ENCODE results near the gene ATF3.

ATF3 gene

GRCh38 chr1:212609701-212610574, 1.4 kb downstream of the ATF3 start:
- no peak for DNase-seq (ENCODE audit: low read depth)

- DNase-seq (ENCODE audit: low read depth): no peak
Observed at GRCh38 chr1:212610575-212610967, 2.0 kb downstream of the ATF3 start.

- no peak for DNase-seq (ENCODE audit: low read depth)
Observed at GRCh38 chr1:212611000-212611948, 2.7 kb downstream of the ATF3 start.

DNA sequence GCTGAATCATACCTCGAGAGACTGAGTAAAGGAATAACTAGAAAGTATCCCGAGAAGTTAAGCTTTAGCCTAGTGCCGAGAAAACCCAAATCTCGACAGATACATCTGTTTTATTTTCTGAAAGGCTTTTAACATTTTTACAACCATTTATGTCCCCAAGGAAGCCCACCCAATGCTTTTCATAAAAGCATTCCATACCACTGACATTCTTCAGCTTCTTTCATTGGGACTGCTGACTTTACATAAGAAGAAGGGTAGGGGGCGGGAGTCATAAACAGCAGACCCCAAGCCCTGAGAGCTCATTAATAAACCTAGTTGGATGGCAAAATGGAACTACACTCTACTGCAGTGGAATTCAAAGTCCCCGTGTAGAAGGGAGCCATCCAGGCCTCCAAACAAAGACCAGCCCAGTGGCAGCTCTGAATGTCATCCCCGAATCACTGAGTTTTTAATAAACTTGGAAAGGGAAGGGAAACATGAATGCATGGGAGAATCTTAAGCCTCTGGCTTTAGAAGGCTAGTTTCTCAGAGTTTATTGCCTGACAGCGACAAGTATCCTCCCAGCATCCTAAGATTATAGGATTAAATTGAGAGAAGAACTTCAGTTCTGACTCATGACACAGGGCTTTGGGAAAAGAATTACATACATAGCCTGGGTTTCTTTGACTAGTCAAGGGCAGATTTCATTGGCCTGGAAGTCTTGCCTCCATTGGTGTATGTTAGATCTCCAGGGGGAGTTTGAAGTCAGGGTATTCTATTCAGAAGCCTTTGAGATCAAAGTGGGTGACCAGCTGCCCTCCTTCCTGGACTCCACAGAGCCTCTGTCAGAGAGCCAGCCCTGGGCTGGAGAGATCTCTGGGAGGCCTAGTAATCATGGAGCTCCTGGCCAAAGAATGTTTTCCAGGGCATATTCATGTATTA, 3.7 kb downstream of the ATF3 start:
- no peak for DNase-seq (ENCODE audit: low read depth)

DNA sequence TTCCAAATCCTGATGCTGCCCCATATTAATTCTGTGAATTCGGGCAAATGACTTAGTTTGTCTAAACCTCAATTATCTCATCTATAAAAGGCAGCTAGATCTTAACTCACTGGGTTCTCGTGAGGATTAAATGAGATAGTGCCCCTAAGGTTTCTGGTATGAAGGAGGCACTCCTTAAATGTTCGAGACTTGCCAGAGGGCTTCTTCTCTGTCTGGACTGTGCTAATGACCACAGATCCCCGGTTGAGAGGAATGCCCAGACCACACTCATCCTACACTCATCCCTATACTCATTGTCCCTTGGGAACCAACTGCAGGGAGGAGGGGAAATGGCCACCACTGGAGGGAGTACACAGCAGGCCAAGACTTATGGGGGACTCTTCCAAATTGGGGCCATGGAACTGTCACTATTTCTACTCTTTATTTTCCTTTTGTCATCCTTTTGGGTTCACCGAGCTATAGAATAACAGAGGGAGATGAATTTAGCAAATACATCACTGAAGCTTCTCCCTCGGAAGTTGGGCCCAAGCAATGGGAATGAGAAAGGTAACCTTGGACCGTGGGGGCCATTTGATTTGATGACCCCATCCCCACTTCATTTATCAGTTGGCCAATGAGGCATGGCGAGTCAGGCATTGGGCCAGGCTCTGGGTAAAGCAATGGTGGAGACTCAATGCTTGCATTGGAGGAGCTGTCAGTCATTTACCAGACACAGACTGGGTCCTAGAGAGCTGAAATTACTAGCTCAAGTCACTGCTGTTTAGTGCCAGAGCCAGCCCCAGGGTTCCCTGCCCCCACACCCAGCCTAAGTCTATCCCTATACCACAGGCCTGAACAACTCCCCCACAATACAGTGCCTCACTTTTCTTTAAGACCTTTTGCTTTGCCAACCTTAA, 5.1 kb downstream of the ATF3 start:
- DNase-seq (ENCODE audit: low read depth): no peak

GRCh38 chr1:212614453-212615200, 6.1 kb downstream of the ATF3 start:
- DNase-seq (ENCODE audit: low read depth): no peak

DNA sequence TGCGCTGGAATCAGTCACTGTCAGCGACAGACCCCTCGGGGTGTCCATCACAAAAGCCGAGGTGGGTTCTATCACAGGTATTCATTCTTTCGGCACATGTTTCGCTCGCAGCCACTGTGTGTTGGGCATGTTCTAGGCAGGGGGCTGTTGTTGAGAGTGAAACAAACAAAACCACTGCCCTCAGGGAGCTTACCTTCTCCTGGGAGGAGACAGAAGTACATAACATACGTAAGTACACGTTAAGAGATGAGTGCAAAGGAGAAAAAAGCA, 6.6 kb downstream of the ATF3 start:
- DNase-seq (ENCODE audit: low read depth): no peak

DNA sequence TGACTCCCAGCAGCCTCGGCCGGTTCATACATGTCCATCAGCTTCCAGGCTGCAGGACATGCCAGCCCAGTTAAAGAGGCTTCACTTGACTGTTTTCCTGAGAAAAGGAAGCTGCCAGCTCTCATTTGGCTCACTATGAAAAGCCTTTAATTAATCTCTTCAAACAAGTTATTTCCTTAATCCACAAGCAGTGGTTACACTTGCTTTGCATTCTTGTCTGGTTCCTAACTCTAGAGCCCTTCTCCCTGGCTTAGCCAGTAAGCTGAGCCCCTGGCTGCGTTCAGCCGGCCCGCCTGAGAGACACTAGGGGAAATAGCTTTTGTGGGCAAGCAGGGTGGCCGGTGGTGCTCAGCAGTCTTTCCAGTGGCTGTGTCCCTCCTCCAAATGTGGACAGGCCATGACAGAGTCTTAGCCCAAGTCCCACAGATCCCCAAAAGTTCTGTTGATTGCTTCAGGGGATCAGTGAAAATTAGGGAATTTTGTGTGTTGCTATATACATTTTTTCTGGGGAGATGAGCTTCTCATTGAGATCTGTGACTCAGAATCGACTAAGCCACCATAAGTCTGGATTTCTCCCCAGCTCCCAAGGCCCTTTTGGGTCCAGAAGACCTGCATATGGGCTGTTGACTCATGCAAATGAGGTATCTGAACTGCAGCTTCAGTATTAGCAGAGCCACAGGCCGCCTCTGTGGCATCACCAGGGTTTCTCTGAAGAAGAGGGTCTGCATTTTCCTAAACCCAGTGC, 10.1 kb downstream of the ATF3 start:
- DNase-seq (ENCODE audit: low read depth): no peak

DNA sequence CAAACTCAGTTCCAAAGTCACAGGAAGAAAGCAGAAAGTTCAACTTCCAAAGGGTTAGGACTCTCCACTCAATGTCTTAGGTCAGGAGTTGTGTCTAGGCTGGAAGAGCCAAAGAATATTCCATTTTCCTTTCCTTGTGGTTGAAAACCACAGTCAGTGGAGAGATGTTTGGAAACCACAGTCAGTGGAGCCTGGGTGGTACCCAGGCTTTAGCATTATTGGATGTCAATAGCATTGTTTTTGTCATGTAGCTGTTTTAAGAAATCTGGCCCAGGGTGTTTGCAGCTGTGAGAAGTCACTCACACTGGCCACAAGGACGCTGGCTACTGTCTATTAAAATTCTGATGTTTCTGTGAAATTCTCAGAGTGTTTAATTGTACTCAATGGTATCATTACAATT, 11.7 kb downstream of the ATF3 start:
- no peak for DNase-seq (ENCODE audit: low read depth)

GRCh38 chr1:212621043-212621948, 12.7 kb downstream of the ATF3 start:
- no peak for DNase-seq (ENCODE audit: low read depth)

DNA sequence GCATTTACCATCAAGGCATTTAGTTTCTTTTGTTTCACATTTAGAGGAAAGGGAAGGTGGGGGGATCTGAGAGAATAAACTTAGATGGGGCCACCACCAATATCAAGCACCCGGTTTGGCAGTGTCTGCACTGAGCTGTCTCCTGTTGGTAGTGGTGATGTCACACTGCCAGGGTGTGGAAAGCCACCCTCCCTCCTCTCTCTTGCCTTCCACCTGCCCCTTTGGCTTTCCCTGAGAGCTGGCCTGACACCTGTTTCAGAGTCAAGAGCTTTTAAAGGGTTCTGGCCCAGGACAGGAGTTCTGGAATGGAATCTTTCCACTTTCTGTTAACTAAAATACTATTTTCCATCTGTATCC, 13.4 kb downstream of the ATF3 start:
- DNase-seq (ENCODE audit: low read depth): no peak

DNA sequence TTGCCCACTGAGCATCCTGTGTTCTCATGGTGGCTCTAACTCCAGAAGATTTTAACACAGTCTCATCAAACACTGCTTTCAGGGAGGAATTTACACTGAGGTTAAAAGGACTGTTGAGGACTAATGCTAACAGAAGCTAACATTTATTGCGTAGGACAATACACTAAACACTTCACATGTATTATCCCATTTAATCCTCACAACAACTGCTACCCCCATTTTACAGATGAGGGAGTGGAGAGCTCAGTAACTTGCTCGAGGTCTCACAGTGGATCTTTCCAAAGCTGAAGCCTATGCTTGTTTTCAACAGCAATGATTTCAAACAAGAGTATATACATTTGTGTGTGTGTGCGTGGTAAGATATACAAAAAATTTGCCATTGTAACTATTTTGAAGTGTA, 13.9 kb downstream of the ATF3 start:
- DNase-seq (ENCODE audit: low read depth): no peak

- no peak for DNase-seq (ENCODE audit: low read depth)
Observed at GRCh38 chr1:212622906-212623305, 14.3 kb downstream of the ATF3 start.

- DNase-seq (ENCODE audit: low read depth): no peak
Observed at GRCh38 chr1:212623603-212624002, 15.0 kb downstream of the ATF3 start.

DNA sequence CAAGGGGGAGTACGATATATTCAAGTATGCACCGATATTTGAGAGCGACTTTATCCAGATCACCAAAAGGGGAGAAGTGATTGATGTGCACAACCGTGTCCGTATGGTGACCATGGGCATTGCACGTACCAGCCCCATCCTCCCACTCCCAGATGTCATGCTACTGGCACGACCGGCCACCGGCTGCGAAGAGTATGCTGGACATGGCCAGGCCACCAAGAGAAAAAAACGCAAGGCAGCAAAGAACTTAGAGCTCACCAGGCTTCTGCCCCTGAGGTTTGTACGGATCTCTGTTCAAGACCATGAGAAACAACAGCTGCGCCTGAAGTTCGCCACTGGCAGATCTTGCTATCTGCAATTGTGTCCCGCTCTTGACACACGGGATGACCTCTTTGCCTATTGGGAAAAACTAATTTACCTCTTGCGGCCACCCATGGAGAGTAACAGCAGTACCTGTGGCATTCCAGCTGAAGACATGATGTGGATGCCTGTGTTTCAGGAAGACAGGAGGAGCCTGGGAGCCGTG, 16.5 kb downstream of the ATF3 start:
- no peak for DNase-seq (ENCODE audit: low read depth)

DNA sequence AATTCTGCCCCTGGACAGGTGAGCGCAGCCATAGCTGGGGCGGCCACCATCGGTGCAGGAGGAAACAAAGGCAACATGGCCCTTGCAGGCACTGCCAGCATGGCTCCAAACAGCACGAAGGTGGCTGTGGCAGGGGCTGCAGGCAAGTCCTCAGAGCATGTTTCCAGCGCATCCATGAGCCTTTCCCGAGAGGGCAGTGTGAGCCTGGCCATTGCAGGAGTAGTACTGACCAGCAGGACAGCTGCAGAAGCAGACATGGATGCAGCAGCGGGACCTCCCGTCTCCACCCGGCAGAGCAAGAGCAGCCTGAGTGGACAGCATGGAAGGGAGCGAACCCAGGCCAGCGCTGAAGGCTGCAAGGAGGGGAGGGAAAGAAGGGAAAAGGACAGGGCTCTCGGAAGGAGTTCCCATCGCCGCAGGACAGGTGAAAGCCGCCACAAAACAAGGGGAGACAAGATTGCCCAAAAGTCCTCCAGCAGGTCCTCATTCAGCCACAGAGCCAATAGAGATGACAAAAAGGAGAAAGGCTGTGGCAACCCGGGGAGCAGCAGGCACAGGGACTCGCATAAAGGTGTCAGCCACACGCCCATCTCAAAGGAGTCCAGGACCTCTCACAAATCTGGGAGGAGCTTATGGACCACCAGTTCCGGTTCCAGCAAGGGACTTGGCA, 17.4 kb downstream of the ATF3 start:
- DNase-seq (ENCODE audit: low read depth): no peak

- no peak for DNase-seq (ENCODE audit: low read depth)
Observed at GRCh38 chr1:212628046-212628445, 19.5 kb downstream of the ATF3 start.
